Ecto neural progenitor cell (in vitro differentiated cells): ENCODE data around the gene POT1.
A peak's percentile ranks its signal among the peaks of the same experiment; 100 is the strongest.

Experiments
- DNase-seq: peaks from one replicate; pipeline ENCODE4 v3.0.0-alpha.2; 2018; ENCODE audit warnings: low spot score

The POT1 gene

DNA sequence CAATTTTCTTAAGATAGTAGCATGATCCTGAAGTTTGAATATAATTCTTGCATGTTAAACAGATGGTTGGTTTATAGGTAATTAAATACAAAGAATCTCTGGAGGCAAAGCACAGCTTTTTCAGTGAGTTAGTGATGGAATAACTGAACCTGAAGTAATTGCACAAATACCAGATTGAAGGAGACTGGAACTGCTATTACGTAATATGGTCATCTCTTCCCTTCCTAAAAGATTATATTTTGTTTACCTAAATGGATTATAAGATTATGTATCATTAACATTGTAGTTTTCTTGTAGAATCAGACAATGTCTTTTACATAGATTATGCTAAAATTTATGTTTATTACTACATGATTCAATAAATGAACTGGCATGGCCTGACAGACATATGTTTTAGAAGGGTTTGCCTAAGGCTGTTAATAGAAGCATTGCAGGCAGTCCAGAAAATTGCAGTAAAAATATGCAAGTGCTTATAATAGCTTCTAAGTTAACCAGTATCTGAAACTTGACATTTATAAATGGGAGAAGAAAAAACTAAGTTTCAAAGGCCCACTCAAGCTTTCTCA is 128.2 kb downstream of the POT1 start:
- DNase-seq: no peak

- no peak for DNase-seq
These were observed 129.2 kb downstream of the POT1 start for GRCh38 chr7:124800386-124800785.

GRCh38 chr7:124799448-124799847 is 130.2 kb downstream of the POT1 start:
- no peak for DNase-seq

- no peak for DNase-seq
These were observed 132.9 kb downstream of the POT1 start for GRCh38 chr7:124796771-124797170.

GRCh38 chr7:124792696-124793095 is 136.9 kb downstream of the POT1 start:
- no peak for DNase-seq

DNA sequence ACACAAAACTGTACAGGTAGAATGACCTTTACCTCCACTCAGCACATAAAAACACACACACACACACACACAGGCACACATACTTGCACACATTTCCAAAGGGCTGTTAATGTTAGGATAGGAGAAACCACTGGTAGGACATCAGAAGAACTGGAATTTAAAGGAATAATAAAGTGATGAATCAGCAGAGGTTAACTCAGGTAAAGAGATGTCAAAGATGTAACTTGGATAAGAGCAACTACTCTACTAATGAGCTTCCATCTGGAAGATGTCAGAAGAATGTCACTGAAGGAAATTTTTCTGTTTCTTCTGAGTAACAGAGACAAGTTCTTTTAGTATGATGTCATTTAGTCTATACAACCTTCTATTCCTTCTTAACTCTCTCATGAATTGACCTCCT is 137.6 kb downstream of the POT1 start:
- no peak for DNase-seq

- DNase-seq: no peak
These were observed 138.2 kb downstream of the POT1 start for GRCh38 chr7:124791426-124791825.

DNA sequence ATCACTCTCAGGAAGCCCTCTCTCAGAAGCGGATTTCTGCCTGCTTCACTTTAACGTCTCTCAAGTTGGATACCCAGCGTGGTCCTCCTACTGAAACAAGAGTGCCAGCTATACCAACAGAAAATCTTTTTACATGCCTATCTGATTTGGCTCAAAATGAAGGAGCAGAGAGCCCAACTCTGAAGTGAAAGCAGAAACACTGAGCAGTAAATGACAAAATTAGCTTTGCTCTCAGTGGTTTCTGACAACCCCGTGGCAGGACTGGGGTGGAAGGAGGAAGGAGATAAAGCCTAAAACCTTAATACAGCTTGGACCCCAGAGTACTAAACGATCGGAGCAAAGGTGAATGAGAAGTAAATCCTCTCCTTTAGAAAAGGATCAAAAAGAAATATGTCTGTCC is 139.0 kb downstream of the POT1 start:
- no peak for DNase-seq

DNA sequence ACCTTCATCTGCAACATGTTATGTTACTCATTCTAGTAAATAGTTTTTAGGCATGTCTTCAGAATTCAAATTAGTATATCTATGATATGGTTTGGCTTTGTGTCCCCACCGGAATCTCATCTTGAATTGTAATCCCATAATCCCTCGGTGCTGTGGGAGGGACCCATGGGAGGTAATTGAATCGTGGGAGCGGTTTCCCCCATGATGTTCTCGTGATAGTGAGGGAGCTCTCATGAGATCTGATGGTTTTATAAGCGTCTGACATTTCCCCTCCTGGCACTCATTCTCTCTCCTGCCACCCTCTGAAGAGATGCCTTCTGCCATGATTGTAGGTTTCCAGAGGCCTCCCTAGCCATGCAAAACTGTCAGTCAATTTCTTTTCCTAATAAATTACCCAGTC is 143.6 kb downstream of the POT1 start:
- no peak for DNase-seq

GRCh38 chr7:124784879-124785818 is 144.5 kb downstream of the POT1 start:
- DNase-seq: peak; percentile 58

DNA sequence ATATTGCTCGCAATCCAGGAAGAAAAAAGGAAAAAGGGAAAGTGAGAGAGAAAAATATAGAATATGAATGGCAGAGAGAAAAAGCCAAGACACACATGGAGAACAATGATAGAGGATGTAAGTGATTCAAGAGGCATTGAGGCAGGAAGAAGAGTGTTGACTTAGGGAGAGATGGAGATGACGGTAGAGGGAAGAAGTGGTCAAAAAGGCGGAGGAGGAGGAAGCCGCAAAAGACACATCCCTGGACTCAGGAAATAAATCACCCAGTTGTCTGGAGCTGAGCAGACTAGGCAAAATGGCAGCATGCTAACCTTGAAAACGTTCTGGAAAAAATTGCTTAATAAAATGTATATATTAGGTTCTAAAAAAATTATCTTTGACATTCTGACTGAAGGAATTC is 146.4 kb downstream of the POT1 start:
- no peak for DNase-seq

DNA sequence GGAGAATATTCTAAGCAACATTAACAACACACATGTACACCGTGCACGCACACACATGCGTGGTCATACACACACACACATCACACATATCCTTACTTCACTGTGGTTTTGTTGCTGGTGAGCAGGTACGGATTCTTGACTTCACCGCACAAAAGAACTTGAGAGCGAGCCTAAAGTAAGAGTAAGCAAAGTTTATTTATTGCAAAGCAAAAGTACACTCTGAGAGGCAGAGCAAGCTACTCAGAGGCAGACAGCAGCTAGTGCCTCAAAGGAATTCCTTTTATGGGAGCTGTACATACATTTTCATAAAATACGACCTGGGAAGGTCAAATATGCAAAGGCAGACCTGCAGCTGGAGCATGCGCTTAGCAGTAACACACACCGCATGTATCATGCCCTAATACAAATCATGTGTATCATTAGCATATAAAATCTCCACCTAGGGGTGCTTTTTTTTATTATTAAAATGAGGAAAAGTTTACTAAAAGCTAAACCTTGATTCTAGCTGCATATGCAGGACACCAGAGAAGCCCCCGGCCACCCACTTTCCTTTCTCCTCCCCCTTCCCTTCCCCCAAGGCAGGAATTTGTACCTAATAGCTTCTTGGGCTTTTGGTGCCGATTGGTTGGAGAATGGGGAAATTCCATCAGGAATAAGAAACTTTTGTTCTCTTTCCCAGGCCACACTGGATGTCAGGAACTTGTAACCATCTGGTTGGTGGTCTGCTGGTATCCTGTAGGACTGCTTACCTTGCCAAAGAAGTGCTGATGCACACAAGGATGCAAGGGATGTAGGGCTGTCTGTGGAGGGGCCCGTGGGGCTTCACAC is 147.5 kb downstream of the POT1 start:
- no peak for DNase-seq

GRCh38 chr7:124781418-124781817 is 148.2 kb downstream of the POT1 start:
- no peak for DNase-seq

- no peak for DNase-seq
These were observed 149.0 kb downstream of the POT1 start for GRCh38 chr7:124780608-124781007.

GRCh38 chr7:124780056-124780455 is 149.6 kb downstream of the POT1 start:
- no peak for DNase-seq

DNA sequence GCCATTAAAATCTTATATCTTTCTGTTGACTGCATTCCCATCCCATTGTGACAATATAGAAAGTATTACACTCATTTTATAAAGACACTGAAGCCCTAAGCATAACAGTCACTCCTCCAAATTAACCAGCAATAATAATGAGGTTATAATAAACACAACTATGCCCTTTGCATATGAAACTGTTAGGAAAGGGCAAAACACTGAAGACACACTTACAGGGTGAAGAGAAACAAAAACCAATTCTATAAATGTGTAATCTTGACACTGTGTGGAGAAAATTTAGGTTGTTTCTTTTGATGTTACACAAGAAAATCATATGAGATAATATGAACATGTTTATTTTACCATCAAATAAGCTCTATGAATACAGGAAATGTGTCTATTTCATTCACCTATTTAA is 150.0 kb downstream of the POT1 start:
- no peak for DNase-seq

- DNase-seq: no peak
These were observed 150.4 kb downstream of the POT1 start for GRCh38 chr7:124779194-124779593.

GRCh38 chr7:124777268-124777667 is 152.4 kb downstream of the POT1 start:
- no peak for DNase-seq

DNA sequence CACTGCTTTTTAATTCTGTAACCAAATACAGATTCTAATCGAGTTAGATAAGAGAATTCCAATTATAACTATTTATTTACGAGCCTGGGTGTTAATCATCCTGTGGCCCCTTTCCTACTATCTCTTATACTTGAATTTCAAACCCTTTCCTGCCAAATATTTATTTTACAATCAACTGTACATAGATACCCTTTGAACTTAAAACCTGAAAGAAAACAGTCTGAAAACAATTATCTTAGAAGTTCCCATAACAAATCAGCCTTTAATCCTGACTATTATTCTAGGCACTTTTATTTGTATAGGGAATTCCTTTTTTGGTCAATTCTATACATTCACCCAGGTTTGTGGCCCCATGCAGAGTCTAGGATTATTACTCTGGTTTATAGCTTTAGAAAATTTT is 153.5 kb downstream of the POT1 start:
- no peak for DNase-seq

DNA sequence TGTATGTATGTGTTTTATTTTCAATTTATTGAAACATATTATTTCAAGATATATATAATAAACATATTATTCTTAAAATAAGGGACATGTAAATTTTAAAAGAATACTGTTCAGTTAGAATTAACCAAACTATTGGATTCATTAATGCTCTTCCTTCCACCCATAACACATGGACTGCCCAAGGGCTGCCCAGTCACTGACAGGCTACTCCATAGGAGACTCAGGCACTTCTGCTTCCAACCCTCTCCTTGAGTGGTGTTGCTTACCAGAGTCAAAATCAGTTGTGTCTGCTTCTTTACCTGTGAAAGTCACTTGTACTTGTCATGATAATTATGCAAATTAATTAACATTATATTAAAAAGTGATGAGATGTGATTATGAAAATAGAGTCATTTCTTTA is 154.2 kb downstream of the POT1 start:
- DNase-seq: no peak

DNA sequence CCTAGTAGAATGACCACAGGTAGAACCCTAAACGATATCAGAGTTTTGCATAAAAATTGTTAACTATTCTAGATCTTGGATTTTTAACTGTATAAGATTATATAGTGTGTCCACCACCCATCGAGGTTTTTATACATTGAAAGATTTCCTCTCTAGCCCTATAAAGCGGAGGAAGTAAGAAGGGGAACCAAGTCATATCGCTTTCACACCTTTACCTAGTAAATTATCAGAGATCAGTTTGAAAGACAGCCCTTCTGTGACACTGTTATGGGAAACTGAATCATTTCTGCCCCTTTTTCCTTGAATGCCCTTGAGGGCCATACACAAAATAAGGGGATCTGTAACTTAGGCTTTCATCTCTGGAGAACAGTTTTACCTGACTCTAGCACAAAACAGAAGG is 155.7 kb downstream of the POT1 start:
- DNase-seq: no peak

DNA sequence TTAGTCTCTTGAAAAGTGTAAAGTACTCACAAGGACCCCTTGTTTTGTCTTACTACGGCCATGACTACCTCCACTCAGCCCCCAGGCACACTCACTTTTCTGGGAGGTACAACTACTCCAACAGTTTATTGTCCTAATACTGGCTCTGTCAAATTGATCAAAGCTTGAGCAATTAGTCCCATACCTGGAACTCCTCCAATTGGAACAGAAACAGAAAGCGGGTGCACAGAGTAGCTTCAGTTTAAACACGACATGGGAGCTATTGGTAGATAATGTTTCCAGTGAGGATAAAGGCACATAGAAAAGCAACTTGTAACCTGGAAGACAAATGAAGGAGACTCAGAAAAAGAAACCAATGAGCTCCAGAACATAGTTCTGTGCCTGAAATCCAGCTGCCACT is 156.3 kb downstream of the POT1 start:
- DNase-seq: no peak
